Embryonic facial prominence (tissue), 1 donor: ENCODE data around the gene NEK10.

Experiments used
- DNase-seq: peaks from one replicate; pipeline ENCODE4 v3.0.0-alpha.2; 2016; ENCODE audit errors: extremely low spot score

The NEK10 gene

GRCh38 chr3:27108322-27108721, 260.9 kb downstream of the NEK10 start:
- no peak for DNase-seq

- DNase-seq: no peak
Observed at GRCh38 chr3:27105904-27106303, 263.3 kb downstream of the NEK10 start.

- DNase-seq: no peak
Observed at GRCh38 chr3:27097182-27097581, 272.0 kb downstream of the NEK10 start.

GRCh38 chr3:27095553-27096222, 273.5 kb downstream of the NEK10 start:
- no peak for DNase-seq

- no peak for DNase-seq
Observed at GRCh38 chr3:27094721-27095120, 274.5 kb downstream of the NEK10 start.

- DNase-seq: no peak
Observed at GRCh38 chr3:27093771-27094170, 275.4 kb downstream of the NEK10 start.

- no peak for DNase-seq
Observed at GRCh38 chr3:27090275-27091041, 278.7 kb downstream of the NEK10 start.

- DNase-seq: no peak
Observed at GRCh38 chr3:27089645-27090044, 279.5 kb downstream of the NEK10 start.

GRCh38 chr3:27089068-27089467, 280.1 kb downstream of the NEK10 start:
- no peak for DNase-seq

- DNase-seq: no peak
Observed at GRCh38 chr3:27085829-27086730, 283.1 kb downstream of the NEK10 start.

- no peak for DNase-seq
Observed at GRCh38 chr3:27081992-27082607, 287.1 kb downstream of the NEK10 start.

GRCh38 chr3:27081566-27081965, 287.6 kb downstream of the NEK10 start:
- DNase-seq: no peak

- no peak for DNase-seq
Observed at GRCh38 chr3:27080258-27080525, 289.0 kb downstream of the NEK10 start.

- DNase-seq: no peak
Observed at GRCh38 chr3:27079427-27080257, 289.5 kb downstream of the NEK10 start.

- no peak for DNase-seq
Observed at GRCh38 chr3:27078246-27078913, 290.8 kb downstream of the NEK10 start.

- DNase-seq: no peak
Observed at GRCh38 chr3:27076815-27077630, 292.2 kb downstream of the NEK10 start.

- DNase-seq: no peak
Observed at GRCh38 chr3:27074914-27075313, 294.3 kb downstream of the NEK10 start.

- no peak for DNase-seq
Observed at GRCh38 chr3:27073912-27074311, 295.3 kb downstream of the NEK10 start.

- no peak for DNase-seq
Observed at GRCh38 chr3:27072810-27073651, 296.2 kb downstream of the NEK10 start.
